Dermis blood vessel endothelial cell (primary cell): Measurements from ENCODE around the gene RABAC1. TPM values are rescaled to one million over a fixed set of nuclear protein-coding genes. Genes with fewer than 3 reads are reported as not detected.

Source experiments
- DNase-seq: peaks from one replicate; pipeline ENCODE4 v3.0.0; 2010
- total RNA-seq: library from RNA; depleted of rRNA; stranded (reverse); fragments of >200 nt; gene quantifications from 2 replicates; pipeline ENCODE4 v1.2.3, GENCODE V29; 2014

RABAC1 gene
- total RNA-seq, 1 donor from 2014 or later = 132 TPM

DNA sequence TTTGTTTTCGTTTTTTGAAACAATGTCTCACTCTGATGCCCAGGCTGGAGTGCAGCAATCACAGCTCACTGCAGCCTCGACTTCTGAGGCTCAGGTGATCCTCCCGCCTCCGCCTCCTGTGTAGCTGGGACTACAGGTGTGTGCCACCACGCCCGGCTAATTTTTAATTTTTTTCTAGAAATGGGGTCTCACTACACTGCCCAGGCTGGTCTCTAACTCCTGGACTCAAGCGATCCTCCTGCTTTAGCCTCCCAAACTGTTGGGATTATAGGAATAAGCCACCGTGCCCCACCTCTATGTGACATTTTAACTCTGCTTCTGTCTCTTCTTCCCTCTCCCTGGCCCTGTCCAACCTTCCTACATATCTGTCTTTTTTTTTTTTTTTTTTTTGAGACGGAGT is 29.8 kb upstream of the RABAC1 start:
- DNase-seq = no peak

- DNase-seq = no peak
Observed at GRCh38 chr19:41987141-41987860, 28.2 kb upstream of the RABAC1 start.

- DNase-seq = no peak
Observed at GRCh38 chr19:41984961-41985360, 25.8 kb upstream of the RABAC1 start.

- DNase-seq = no peak
Observed at GRCh38 chr19:41981724-41982123, 22.6 kb upstream of the RABAC1 start.

GRCh38 chr19:41978470-41978869 is 19.3 kb upstream of the RABAC1 start:
- no peak for DNase-seq

DNA sequence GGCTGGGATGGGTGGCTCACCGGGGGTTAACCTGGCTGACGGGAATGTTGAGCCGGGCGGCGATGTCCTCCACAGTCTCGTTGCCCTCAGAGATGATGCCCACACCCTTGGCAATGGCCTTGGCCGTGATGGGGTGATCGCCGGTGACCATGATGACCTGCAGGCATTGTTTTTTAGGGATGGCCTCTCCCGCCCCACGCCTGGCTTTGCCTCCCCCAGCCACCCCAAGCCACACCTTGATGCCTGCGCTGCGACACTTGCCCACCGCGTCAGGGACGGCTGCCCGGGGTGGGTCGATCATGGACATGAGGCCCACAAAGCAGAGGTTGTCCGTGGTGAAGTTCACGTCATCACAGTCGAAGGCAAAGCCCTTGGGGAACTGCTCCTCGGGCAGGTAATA is 18.8 kb upstream of the RABAC1 start:
- DNase-seq = no peak

- DNase-seq = no peak
Observed at GRCh38 chr19:41974652-41975051, 15.5 kb upstream of the RABAC1 start.

GRCh38 chr19:41971363-41971762 is 12.2 kb upstream of the RABAC1 start:
- no peak for DNase-seq

GRCh38 chr19:41969772-41970458 is 10.8 kb upstream of the RABAC1 start:
- no peak for DNase-seq

DNA sequence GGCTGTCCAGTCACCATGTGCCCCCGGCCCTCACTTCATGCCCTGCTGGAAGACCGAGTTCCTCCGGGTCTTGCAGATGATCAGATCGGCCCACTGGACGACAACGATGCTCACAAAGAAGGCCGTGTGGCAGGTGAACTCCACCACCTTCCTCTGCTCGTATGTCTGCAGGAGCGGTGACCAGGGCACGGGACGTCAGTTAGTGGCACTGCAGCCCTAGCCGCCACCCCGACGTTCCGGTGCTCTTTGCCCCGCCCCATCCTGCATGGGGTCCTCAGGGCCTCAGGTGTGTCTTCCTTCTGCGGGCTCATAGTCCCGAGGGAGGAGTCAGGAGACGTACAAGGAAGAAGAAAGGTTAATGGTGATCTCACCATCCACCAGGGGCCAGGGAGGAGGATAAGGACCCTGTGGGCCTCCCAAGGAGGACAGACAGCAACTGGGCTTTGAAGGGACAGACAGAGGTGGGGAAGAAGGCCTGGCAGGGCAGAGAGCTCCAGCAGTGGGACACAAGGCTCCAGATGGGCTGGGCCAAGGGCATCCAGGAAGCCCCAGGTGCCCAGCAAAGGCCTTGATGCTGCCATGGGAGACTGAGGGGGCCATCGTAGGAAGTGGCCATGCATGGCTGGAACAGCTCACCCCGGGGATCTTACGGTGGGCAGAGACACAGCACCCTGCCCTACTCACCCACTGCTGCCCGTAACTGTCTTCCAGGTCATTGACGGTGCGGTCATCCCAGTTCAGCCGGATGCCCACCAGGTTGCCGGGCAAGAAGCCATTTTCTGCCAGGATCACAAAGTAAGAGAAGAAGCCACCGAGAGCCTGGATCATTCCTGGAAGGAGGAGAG is 9.9 kb upstream of the RABAC1 start:
- DNase-seq = no peak

DNA sequence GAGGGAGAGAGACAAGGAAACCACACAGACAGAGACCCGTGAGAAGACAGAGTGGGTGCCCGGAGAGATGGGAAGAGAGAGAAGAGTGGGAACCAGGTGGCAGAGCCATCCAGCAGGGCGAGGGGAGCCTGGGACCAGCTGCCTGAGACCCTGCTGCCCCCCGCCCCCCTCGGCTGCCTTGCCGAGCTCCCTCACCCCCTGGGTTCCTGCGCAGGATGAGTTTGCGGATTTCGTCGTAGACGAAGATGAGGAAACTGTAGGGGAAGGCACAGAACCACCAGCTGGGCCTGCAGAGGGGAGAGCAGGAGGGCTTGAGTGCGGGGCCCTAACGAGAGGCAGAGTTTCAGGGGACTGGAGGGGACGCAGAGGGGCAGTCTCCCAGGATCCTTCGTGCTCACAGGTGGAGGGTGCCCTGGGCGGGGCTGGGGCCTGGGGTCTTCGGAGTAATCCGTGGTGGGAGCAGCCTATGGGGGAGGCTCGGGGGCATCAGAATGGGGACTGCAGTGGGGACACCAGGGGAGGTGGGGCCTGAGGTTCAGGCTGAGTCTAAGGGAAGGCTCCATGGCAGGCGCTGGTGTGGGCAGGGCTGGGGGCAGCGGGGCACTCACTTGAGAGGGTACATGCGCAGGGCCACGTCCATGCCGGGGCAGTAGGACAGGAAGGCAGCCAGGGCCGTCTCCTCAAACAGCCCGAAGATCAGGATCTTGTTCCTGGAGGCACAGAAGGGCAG is 8.1 kb upstream of the RABAC1 start:
- no peak for DNase-seq

- no peak for DNase-seq
Observed at GRCh38 chr19:41965106-41965505, 6.0 kb upstream of the RABAC1 start.

DNA sequence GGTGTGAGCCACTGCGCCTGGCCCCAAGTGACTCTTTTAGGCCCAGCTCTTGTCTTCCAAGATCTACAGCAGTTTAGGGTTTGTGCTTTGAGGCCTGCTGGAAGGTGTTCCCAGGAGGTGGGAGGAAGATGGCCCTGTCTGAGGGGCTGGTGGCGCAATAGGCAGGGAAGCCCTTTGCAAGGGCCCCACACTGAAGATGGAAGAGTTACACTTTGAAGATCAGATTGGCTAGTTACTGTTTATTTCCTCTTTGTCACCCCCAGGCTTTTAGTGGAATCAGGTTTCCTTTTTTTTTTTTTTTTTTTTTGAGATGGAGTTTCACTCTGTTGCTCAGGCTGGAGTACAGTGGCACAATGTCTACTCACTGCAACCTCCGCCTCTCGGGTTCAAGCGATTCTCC is 1.9 kb upstream of the RABAC1 start:
- DNase-seq = no peak

- peak; percentile 75 for DNase-seq
Observed at GRCh38 chr19:41958367-41959055, 610 bp downstream of the RABAC1 start.

DNA sequence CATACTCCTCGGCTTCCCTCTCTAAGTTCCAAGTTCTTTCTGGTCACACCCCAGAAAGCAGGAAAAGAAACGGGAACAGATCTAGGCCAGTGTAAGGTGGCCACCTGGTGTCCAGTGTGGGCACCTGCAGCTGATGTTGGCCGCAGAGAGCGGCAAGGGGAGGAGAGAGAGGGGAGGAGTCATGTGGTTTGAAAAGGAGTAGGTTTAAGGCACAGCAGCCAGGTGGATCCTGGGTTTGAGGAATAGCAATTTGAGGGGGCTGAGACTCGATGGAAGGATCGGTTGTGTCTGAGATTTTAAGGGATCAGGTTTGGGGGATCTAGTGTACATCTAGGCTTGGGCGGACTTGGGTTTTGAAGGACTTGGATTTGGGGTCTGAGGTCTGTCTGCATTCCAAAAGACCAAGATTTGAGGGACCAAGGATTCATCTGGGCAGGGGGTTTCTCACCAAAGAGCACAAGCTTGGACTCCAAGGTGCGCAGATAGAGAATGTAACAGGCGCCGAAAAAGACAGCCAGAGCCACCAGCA is 1.2 kb downstream of the RABAC1 start:
- peak; percentile 90 for DNase-seq

- no peak for DNase-seq
Observed at GRCh38 chr19:41957161-41957837, 1.8 kb downstream of the RABAC1 start.

DNA sequence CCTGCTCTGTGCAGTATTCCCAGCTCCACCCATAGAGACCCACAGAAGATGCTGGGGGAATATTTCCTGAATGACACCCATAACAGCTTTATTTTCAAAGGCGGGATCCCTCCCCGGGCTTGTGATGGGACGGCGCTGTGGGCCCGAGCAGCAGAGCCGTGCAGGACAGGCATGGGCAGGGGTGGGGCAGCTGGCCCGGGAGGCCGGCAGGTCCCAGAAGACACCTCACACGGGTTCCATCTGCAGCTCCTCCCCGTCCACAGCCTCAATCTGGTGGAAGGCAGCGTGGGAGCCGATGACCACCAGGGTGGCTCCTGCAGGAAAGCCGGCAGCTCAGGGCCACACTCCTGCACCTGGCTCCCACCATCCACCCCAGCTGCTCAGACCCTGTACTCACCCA is 2.5 kb downstream of the RABAC1 start:
- no peak for DNase-seq

GRCh38 chr19:41955521-41955920 is 3.6 kb downstream of the RABAC1 start:
- DNase-seq = no peak

- DNase-seq = peak; percentile 83
Observed at GRCh38 chr19:41951686-41952172, 7.4 kb downstream of the RABAC1 start.

DNA sequence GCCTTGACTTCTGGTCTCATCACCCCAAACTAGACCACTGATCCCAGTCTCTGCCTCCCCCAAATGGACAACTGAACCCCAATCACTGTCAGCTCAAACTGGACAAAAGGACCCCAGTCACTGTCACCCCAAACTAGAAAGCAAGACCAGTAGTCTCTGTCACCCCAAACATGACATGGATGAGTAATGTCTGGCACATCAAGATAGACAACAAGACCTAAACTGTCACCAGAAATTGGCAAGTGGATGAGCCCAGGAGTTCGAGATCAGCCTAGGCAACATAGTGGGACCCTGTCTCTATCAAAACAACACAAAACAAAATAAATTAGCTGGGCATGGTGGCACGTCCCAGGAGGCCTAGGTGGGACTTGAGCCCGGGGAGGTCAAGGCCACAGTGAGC is 12.0 kb downstream of the RABAC1 start:
- no peak for DNase-seq

- DNase-seq = no peak
Observed at GRCh38 chr19:41945135-41945766, 13.9 kb downstream of the RABAC1 start.
